Measurements from ENCODE around the gene PRR5L.

Gene PRR5L

GRCh38 chr11:36407356-36407755 lies 111.3 kb downstream of the PRR5L start:
- no peak for DNase-seq

GRCh38 chr11:36408498-36409136 lies 112.5 kb downstream of the PRR5L start:
- no peak for DNase-seq

- no peak for DNase-seq
Observed at GRCh38 chr11:36409152-36409816, 113.2 kb downstream of the PRR5L start.

GRCh38 chr11:36411202-36411640 lies 115.1 kb downstream of the PRR5L start:
- DNase-seq = no peak

GRCh38 chr11:36412781-36413383 lies 116.8 kb downstream of the PRR5L start:
- no peak for DNase-seq

GRCh38 chr11:36417154-36417553 lies 121.1 kb downstream of the PRR5L start:
- DNase-seq = no peak

- DNase-seq = no peak
Observed at GRCh38 chr11:36419791-36420424, 123.8 kb downstream of the PRR5L start.

- DNase-seq = no peak
Observed at GRCh38 chr11:36421546-36422155, 125.6 kb downstream of the PRR5L start.

- DNase-seq = no peak
Observed at GRCh38 chr11:36425561-36426081, 129.5 kb downstream of the PRR5L start.

- DNase-seq = no peak
Observed at GRCh38 chr11:36426226-36426848, 130.2 kb downstream of the PRR5L start.

- no peak for DNase-seq
Observed at GRCh38 chr11:36427079-36427478, 131.0 kb downstream of the PRR5L start.

GRCh38 chr11:36427876-36428275 lies 131.8 kb downstream of the PRR5L start:
- DNase-seq = no peak

GRCh38 chr11:36431429-36432092 lies 135.5 kb downstream of the PRR5L start:
- DNase-seq = no peak

GRCh38 chr11:36432093-36432469 lies 136.0 kb downstream of the PRR5L start:
- no peak for DNase-seq

- no peak for DNase-seq
Observed at GRCh38 chr11:36432738-36433137, 136.7 kb downstream of the PRR5L start.

- DNase-seq = no peak
Observed at GRCh38 chr11:36436064-36436463, 140.0 kb downstream of the PRR5L start.

- DNase-seq = no peak
Observed at GRCh38 chr11:36436589-36436988, 140.5 kb downstream of the PRR5L start.

GRCh38 chr11:36437413-36437812 lies 141.3 kb downstream of the PRR5L start:
- no peak for DNase-seq

- no peak for DNase-seq
Observed at GRCh38 chr11:36438126-36438525, 142.0 kb downstream of the PRR5L start.

GRCh38 chr11:36441610-36442208 lies 145.6 kb downstream of the PRR5L start:
- no peak for DNase-seq

GRCh38 chr11:36443661-36444060 lies 147.6 kb downstream of the PRR5L start:
- DNase-seq = no peak

- no peak for DNase-seq
Observed at GRCh38 chr11:36446135-36446534, 150.0 kb downstream of the PRR5L start.

Data from right hindlimb (tissue), 1 donor.